Stimulated activated CD4-positive, alpha-beta T cell treated with anti-CD3 and anti-CD28 coated beads, Interleukin-1b, Interleukin-23, amount 100 ng/mL, for 1 hour (primary cell): ENCODE measurements around the gene RAPGEF1.
"Not testable (repeated sequence)": the region's sequence is repeated elsewhere in the genome, so short reads cannot be mapped to it uniquely, and the experiment has no call there.

Experiments
- DNase-seq, 2 donors: peaks; one replicate each; pipeline ENCODE4 v3.0.0-alpha.2; 2020; ENCODE audit warnings: low read depth in 2 of 2

The RAPGEF1 gene, protein sequence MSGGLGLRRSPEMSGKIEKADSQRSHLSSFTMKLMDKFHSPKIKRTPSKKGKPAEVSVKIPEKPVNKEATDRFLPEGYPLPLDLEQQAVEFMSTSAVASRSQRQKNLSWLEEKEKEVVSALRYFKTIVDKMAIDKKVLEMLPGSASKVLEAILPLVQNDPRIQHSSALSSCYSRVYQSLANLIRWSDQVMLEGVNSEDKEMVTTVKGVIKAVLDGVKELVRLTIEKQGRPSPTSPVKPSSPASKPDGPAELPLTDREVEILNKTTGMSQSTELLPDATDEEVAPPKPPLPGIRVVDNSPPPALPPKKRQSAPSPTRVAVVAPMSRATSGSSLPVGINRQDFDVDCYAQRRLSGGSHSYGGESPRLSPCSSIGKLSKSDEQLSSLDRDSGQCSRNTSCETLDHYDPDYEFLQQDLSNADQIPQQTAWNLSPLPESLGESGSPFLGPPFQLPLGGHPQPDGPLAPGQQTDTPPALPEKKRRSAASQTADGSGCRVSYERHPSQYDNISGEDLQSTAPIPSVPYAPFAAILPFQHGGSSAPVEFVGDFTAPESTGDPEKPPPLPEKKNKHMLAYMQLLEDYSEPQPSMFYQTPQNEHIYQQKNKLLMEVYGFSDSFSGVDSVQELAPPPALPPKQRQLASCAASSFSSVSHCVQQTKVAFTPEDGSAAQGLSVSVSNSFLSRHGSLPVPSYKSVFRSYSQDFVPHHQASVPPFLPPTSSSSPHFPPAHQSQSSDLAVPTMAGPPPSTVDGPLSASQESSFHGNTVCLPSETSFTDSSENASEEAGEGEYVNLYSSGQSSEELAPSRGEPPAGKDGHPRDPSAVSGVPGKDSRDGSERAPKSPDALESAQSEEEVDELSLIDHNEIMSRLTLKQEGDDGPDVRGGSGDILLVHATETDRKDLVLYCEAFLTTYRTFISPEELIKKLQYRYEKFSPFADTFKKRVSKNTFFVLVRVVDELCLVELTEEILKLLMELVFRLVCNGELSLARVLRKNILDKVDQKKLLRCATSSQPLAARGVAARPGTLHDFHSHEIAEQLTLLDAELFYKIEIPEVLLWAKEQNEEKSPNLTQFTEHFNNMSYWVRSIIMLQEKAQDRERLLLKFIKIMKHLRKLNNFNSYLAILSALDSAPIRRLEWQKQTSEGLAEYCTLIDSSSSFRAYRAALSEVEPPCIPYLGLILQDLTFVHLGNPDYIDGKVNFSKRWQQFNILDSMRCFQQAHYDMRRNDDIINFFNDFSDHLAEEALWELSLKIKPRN (N-terminal part only)

DNA sequence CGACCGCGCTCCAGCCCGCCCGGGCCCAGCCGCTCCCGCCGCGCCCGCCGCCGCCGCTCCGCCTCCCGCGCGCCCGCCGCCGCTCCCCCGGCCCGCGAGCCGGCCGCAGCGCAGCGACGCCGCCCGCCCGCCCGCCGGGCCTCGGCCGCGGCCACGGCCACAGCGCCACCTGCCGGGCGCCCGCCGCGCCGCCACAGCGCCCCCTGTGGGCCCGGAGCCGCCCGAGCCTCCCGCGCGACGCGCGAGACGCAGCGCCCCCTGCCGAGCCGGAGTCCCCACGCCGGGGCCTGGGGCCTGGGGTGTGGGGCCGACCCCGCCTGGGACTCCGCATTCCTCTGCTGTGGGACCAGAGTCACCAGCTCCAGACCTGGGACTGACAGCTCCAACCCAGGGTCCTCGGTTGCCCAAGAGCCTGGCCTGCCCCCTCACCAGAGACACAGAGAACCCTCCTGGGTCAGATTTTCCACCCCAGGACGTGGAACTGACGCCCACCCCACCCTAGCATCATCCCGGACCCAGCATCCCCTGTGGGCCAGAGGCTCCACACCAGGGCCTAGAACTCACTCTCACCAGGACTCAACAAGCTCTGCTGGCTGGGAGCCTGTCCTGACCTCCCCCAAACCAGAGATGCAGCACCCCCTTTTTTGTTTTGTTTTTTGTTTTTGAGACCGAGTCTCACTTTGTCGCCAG lies at the start of gene RAPGEF1:
Gene RAPGEF1, minus strand, starts transcription at position 118 of the 690 bp plus-strand sequence. CDS start 246 bp downstream, outside the sequence.
- peak; percentile 67 to 80 for DNase-seq

DNA sequence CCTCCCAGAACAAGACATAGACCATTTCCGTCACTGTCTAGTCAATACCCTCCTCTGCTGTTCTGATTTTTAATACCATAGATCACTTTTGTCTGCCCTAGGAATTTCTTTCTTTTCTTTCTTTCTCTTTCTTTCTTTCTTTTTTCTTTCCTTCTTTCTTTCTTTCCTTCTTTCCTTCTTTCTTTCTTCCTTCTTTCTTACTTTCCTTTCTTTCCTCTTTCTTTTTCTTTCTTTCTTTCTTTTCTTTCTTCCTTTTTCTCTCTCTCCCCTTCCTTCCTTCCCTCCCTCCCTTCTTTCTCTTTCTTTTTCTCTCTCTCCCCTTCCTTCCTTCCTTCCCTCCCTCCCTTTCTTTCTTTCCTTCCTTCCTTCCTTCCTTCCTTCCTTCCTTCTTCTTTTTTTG lies 49.0 kb upstream of the RAPGEF1 start:
- no peak for DNase-seq

DNA sequence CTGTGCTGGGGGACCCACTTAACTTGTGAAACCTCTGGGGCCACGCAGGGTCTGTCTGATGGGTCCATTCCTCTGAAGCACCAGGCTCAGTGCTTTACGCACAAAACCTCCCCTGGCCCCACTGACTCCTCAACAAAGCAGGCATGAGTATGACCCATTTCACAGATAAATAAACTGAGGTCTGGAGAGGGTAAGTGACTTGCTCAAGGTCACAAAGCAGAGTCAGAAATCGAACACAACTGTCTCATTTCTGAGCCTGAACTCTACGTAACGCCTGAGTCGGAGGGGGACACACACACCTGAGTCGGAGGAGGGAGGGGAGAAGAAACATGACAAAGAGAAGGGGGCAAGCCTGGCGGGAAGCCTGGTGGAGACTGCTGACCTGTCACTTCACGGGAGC lies 48.0 kb upstream of the RAPGEF1 start:
- DNase-seq, result no peak

DNA sequence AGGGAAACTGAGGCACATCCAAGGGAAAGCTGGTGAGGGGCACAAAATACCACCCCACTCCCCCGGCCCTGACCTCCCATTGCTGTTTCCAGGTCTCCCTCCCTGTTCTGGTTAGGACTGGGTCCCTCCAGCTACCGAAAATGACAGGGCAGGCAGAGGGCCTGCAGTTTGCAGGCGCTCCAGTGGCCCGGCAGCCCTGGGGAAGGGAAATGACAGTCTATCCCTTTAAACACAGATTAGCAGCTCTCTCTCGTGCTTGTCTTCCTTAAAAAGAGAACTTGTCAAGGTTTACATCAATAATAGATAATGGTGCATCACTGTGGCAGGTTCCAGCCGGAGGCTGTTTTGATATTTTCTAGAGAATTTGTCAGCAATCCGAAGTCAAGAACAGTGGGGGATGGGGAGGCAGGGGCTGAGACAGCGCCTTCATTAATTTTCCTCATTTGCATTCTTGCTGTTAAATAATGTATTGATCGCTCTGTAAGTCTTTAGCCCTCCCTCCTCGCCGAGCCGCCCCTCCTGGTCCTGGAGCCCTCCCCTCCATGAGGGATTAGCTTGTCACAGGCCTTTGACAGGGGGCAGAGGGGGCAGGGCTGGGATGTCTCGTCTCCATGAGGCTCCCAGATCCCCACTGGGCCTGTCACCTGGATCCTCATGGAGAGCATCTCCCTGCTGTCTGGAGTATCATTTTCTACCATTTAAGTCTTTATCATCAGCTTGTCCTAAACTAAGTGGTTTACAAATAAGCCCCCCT lies 45.0 kb upstream of the RAPGEF1 start:
- no peak for DNase-seq

DNA sequence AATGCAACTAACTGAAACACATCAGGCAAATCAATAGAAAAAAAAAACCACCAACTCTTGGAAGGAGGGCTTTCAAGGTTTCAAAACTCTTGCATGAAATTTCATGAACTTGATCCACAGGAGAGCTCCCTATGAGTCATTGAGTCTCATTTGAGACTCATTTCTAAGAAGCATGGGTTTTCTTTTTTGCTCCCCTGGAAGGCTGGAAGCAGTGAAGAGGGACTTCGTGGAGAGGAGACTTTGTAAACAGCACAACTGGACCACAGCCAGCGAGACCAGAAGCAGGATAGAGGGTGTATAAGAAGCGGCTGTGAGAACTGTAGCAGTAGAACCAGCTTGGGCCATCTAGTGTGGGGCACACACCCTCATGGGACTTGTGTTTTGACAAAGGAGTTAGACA lies 41.2 kb upstream of the RAPGEF1 start:
- no peak for DNase-seq

DNA sequence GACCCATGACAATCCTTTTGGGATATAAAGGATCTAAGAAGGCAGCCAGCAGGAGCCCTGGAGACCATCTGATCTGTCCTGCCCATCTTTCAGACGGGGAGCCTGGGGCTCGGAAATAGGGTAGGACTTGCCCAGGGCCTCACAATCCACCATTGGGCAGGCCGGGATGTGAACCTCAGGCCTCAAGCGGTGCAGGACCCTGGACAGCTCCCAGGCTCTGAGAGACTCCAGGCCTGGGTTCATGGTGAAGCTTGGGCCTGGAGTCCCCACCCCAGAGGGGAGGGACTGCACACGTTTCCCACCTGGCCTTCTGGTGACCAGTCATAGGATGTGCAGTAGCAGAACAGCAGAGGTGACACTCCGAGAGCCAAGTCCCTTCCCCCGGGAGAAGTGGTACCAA lies 36.6 kb upstream of the RAPGEF1 start:
- no peak for DNase-seq

DNA sequence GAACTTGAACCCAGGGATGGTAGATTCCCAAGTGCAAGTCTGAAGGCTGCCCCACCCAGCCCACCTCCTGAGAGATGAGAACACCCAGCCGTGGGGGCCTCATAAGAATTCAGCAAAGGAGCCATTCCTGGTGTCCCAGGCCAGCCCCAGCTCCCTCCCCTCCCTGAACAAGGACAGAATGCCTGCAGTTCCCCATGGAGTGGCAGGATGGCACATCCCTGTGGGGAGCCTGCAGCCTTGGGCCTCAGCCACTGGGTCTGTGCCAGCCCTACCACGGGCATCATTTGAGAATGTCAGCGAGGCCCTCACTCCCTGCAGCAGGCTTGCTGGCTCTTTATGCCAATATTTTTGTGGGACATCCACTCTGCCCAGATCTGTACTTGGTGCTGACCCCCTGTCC lies 36.2 kb upstream of the RAPGEF1 start:
- no peak for DNase-seq

DNA sequence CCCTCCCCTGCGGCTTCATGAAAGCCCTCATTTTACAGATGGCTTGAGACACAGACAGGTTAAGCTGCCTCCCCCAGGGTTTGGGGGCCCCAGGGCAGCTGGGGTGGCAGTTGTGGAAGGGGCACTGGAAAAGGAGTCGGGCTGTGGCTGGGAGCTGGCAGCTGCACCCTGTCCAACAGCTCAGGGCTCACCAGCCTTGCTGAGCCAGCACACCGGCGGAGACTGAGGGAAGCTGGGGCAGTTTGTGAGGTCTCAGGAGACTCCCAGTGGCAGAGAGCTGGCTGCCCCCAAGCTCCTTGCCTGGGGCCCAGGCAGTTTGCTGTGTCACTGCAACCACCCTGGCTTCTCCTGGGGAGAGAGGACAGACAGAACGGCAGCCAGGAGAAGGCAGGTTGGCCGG lies 34.8 kb upstream of the RAPGEF1 start:
- no peak for DNase-seq

DNA sequence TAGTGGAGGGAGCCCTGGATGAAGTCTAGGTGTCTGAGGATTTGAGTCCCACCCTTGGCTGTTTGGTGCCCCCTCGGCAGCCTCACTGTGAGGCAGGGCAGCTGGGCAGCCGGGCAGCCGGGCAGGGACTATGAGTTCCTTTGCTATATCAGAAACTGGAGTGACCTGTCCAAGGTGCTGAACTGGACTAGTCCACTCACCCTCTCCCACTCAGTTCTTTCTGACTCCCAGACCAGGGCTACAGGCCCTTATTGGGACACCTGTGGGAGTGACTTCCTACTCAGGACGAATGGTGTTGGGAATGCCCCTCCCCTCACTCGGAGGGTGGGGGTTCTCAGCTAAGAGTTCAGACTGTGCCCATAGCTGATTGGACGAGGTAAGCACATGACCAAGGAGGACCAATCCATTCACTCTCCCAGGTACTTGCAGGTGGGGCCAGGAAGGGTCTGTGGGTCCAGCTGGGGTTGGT lies 34.1 kb upstream of the RAPGEF1 start:
- DNase-seq, result no peak

DNA sequence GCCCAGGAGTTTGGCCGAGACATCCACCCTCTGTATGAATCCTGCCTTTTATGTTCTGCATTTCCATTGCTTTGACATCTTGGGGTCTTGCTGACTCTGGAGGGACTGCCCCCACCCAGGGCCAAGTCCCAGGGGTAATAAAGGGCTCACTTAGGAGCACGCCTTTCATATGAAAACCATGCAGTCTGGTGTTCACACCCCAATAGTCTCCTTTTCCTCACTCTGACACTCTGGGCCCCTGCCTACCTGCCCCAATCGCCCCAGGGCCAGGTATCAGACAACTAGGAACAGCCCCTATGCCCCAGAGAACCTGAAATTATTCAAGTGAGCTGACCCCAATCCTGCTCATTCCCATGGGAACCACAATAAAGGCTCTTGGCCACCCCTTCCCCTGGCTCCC lies 33.1 kb upstream of the RAPGEF1 start:
- no peak for DNase-seq

DNA sequence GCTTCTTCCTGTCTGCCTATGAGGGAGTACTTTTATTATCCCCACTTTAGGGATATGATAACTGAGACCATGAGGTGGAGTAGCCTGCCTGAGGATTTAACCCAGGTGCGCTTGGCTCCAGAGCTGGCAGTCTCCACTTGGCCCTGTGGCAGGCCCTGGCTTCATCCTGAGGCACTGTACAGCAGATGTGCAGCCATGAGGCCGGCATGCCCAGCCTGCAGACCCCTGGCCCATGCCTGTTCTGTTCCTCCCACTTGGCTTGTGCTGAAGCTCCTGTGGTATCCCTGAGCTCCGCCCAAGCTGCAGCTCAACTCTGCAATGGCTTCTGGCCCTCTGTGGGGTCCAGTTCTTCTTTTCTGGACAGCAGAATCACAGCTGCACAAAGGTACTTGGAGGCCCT lies 31.8 kb upstream of the RAPGEF1 start:
- DNase-seq, result no peak

DNA sequence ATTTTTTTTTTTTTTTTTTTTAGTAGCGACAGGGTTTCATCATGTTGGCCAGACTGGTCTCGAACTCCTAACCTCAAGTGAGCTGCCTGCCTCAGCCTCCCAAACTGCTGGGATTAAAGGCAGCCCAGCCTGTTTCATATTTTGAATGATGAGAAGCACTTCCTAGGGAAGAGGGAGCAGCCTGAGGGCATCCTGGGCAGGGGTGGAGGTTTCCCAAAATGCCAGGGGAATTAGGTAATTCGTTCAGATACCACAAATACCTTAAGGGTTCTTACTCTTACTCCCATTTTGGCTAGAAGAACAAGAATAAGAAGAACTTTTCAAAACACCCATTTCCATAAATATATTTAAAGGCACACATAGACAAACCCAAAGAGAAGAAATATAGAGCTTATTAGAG lies 29.5 kb upstream of the RAPGEF1 start:
- DNase-seq, result no peak

DNA sequence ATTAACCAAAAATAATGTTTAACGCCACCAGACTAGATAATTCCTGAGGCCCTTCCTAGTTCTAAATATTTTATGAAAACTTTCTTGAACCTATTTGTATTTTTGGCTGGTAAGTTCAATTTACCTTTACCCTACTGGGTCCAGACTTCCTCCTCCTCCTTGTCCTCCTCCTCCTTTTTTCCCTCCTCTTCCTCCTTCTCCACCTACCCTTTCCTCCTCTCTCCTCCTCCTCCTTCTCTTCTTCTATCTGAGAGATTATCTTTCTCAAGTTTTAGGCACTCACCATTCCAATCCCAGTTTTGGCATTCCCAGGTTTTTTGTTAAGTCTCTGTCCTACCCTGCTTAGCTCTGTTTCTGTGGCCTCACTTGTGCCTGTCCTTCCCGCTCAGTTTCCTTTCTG lies 24.7 kb upstream of the RAPGEF1 start:
- DNase-seq, result no peak

DNA sequence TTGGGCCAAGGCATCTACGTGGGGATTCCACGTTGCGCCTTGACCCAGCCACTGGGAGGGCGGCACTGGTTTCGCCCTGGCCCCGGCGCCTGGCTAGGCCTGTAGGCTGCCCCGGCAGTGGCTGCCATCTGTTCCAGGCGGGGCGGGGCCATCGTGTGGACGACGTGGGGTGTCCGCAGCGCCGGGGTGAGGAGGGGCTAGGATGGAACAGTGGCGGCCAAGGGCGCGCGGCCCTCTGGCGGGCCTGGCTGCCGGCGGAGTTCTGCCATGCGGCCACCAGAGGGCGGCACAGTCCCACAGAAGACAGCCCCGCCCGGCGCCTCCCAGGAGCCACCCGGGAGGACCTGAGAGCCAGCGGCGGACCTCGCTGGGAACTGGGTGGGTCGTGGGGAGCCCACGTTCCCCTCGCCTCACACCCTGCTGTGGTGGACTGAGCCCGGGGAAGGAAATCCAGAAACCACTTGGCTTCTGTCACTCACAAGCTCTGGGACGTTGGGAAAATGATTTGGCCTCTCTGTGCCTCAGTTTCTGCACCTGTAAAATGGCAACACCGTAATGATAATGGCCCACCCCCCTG lies 22.6 kb upstream of the RAPGEF1 start:
- peak; percentile 49 to 74 for DNase-seq

DNA sequence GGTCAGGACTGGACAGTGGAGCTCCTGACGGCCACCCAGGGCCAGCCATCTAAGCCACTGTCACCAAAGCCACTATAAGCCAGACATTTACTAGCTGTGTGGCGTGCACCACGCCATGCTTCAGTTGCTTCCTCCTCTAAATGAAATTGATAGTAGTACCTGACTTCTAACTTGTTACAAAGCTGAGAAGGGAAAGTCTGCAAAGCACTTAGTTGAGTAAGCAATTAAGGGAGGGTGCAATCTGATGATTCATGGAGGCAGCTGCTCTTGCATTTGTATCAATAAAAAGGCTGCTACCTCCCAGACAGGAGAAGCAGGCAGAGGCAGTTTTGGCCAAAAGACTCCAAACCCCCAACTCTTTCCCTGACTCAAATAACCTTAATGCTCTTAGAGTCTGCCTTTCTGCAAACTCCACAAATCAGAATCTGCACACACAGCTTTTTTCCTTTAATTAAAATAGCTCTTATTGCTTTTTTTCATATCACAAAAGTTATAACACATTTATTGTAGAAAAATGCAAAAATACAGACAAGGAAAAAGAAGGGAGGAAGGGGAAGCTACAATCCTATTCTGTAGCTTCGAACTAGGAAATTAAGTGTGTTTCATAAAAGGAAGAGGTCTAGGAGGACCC lies 19.3 kb upstream of the RAPGEF1 start:
- no peak for DNase-seq

DNA sequence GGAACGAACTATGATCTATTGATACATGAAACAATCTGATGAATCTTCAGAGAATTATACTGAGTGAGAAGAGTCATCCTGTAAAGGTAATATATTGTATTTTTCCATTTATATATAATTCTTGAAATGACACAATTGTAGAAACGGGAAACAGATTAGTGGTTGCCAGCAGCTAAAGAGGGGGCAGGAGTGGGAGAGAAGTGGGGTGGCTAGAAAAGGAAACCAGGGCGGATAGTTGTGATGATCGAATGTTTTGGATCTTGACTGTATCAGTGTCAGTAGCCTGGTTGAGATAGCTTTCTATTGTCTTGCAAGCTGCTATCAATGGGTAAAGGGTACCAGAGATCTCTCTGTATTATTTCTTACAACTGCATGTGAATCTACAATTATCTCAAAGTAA lies 17.7 kb upstream of the RAPGEF1 start:
- DNase-seq, result no peak

DNA sequence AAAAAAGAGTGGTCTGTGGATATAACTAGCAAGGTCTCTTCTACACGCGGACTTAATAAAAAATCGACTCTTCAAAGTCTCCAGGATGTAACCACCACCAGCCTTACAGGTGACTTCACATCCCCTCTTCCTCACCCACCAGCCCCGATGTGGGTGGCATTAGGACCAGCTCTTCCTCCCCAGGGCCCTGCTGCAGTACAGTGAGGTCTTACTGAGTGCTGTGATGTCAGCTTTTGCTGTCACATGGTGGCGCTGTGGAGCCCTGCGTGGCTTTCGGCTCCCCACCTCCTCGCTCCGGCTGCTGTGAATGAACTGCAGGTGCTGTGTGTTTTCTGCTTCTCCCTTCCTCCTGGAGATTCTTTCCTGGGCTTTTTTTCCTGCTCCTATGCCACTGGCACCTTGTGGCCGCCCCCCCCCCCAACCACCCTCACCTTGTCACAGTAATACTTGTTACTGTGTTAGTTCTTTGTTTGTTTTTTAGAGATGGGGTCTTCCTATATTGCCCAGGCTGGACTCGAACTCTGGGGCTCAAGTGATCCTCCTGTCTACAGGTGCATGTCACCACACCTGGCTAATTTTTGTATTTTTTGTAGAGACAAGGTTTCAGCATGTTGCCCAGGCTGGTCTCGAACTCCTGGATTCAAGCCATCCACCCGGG lies 15.8 kb upstream of the RAPGEF1 start:
- peak; percentile 61 to 81 for DNase-seq

DNA sequence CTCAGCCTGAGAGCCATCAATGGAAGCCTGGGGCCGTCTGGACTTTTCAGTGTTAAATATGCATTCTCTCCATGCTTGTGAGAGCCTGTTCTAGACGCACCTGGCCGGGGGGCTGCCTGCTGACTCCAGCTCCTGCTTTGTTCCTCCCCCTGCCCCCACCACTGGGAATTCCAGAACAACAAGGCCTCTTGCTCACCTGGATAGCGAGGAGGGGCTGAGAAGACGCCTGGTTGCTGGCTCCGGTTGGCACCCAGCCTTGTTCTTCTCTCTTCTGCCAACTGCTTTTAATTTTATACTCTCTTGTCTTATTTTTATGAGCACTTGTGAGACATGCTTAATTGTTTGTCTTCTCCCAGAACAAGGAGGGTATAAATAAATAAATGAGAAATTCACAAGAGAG lies 15.0 kb upstream of the RAPGEF1 start:
- no peak for DNase-seq

DNA sequence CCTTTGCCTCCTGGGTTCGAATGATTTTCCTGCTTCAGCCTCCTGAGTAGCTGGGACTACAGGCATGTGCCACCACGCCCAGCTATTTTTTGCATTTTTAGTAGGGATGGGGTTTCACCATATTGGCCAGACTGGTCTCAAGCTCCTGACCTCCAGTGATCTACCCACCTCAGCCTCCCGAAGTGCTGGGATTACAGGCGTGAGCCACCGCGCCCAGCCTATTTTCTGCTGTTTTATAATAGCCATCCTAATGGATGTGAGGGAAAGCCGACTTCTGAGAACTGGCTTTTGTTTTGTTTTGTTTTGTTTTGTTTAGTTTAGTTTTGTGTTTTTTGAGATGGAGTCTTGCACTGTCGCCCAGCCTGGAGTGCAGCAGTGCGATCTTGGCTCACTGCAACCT lies 13.9 kb upstream of the RAPGEF1 start:
- DNase-seq, result not testable (repeated sequence)
